ENCODE data around the gene USP3. TPM values are rescaled to one million over a fixed set of nuclear protein-coding genes. Genes with fewer than 3 reads are reported as not detected.
A peak's percentile ranks its signal among the peaks of the same experiment; 100 is the strongest.

Gene USP3
- total and polyA plus RNA-seq, 2 of the 13 experiments (the other 11 are each of a cell fraction or from before 2014, with no cell fraction given), result 14.3 to 61.2 TPM

DNA sequence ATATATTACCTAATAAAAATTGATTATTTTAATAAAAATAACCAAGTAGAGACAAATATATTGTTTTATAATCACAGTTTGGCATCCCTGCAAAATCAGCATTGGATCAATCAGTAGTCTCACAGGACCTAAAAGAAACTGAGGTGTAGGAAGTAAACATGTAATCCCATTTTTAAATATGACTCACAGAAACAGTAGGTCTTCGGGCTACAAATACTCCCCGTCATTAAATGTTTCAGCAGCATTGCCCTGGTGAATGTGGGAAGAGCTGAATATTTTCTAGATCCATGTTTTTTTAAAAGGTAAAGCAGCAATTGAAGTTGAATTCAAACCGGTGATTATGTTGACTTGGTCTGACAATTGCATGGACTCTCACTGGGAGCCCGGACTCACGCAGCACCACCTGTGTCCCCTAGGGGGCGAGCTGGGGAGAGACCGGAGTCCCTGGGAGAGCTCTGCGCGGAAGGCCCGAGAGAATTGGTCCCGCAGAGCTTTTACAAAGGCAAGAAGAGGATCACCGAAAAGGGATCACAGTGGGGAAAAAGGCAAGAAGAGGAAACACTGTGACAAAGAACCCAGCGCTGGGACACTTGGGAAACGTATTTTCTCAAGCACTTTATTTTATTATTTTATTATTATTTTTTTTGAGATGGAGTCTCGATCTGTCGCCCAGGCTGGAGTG lies 17.2 kb upstream of the USP3 start (continued):
- TF ChIP-seq POLR2A (IDR thresholded peaks at IDR 0.05; ENCODE audit: insufficient read depth in 1 of 2, low read depth in 2 of 2, low read length in 2 of 2) (no peak), HOXD1 (CRISPR knock-in tag; IDR thresholded peaks at IDR 0.05) (no peak), ZNF614 (CRISPR knock-in tag; IDR thresholded peaks at IDR 0.05; ENCODE audit: borderline replicate concordance) (no peak), YEATS4 (CRISPR knock-in tag; IDR thresholded peaks at IDR 0.05; ENCODE audit: borderline replicate concordance) (peak; percentile 37; the same call in 1 of the 2 replicates), TGIF2 (CRISPR knock-in tag; IDR thresholded peaks at IDR 0.05) (0 out of 2 replicates have a peak, but pooled peaks have one; percentile 30), KAT7 (CRISPR knock-in tag; IDR thresholded peaks at IDR 0.05; ENCODE audit: borderline replicate concordance) (0 out of 2 replicates have a peak, but pooled peaks have one; percentile 46), ZNF331 (CRISPR knock-in tag; IDR thresholded peaks at IDR 0.05) (peak; percentile 25; the same call in 1 of the 2 replicates), ZXDC (CRISPR knock-in tag; IDR thresholded peaks at IDR 0.05) (no peak), ZNF597 (CRISPR knock-in tag; IDR thresholded peaks at IDR 0.05) (no peak), PCBP2 (optimal IDR thresholded peaks at IDR 0.05; ENCODE audit: low read depth, low read length, poor library complexity, severe bottlenecking) (no peak), FOXJ3 (CRISPR knock-in tag; IDR thresholded peaks at IDR 0.05; ENCODE audit: borderline replicate concordance) (peak; percentile 53; the same call in 1 of the 2 replicates), ZNF678 (CRISPR knock-in tag; IDR thresholded peaks at IDR 0.05) (no peak), FIP1L1 (IDR thresholded peaks at IDR 0.05; ENCODE audit: borderline replicate concordance, insufficient read depth, low read depth, low read length) (no peak), HOXA7 (CRISPR knock-in tag; IDR thresholded peaks at IDR 0.05) (no peak), JUNB (CRISPR knock-in tag; IDR thresholded peaks at IDR 0.05; ENCODE audit: borderline replicate concordance) (no peak), KDM2A (CRISPR knock-in tag; IDR thresholded peaks at IDR 0.05; ENCODE audit: borderline replicate concordance, low read depth) (peak; percentile 75; the same call in 1 of the 2 replicates), MTA3 (CRISPR knock-in tag; IDR thresholded peaks at IDR 0.05) (no peak), SALL2 (CRISPR knock-in tag; IDR thresholded peaks at IDR 0.05) (peak; percentile 49; the same call in 1 of the 2 replicates)
- TF ChIP-seq, protein P1, sequence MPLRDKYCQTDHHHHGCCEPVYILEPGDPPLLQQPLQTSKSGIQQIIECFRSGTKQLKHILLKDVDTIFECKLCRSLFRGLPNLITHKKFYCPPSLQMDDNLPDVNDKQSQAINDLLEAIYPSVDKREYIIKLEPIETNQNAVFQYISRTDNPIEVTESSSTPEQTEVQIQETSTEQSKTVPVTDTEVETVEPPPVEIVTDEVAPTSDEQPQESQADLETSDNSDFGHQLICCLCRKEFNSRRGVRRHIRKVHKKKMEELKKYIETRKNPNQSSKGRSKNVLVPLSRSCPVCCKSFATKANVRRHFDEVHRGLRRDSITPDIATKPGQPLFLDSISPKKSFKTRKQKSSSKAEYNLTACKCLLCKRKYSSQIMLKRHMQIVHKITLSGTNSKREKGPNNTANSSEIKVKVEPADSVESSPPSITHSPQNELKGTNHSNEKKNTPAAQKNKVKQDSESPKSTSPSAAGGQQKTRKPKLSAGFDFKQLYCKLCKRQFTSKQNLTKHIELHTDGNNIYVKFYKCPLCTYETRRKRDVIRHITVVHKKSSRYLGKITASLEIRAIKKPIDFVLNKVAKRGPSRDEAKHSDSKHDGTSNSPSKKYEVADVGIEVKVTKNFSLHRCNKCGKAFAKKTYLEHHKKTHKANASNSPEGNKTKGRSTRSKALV (CRISPR knock-in tag; IDR thresholded peaks at IDR 0.05), result no peak

All from HepG2 (cell line).